GM12892 (cell line): ENCODE data around the gene KCND1.

Experiments
- POLR2A ChIP-seq: IDR thresholded peaks from 2 replicates; pipeline ENCODE4 v1.6.1; 2011; ENCODE audit warnings: low read depth, low read length, control low read depth
- POLR2AphosphoS5 ChIP-seq: IDR thresholded peaks from 2 replicates; pipeline ENCODE4 v1.6.1; 2011; ENCODE audit warnings: low read depth, low read length, control low read depth

GRCh38 chrX:48966796-48967579 is 4.7 kb downstream of the KCND1 start:
- TF ChIP-seq POLR2A (no peak), POLR2AphosphoS5 (no peak)
